Muscle of arm (tissue), 14 donors: ENCODE data around the gene ITGA7. TPM values are rescaled to one million over a fixed set of nuclear protein-coding genes. Genes with fewer than 3 reads are reported as not detected.

Source experiments
- DNase-seq: peaks from one replicate; pipeline ENCODE4 v3.0.0-alpha.2; 2013
- long read RNA-seq, 11 donors: transcript quantifications; one replicate each; lab custom pipeline, GENCODE V29; 2026
- polyA plus RNA-seq, 12 donors: library from polyadenylated mRNA; unstranded; fragments of 120-200 nt; gene quantifications; one replicate each; pipeline ENCODE4 v1.2.1, GENCODE V29; 2013; ENCODE audit not compliant: insufficient read length in 12 of 12

The ITGA7 gene, protein sequence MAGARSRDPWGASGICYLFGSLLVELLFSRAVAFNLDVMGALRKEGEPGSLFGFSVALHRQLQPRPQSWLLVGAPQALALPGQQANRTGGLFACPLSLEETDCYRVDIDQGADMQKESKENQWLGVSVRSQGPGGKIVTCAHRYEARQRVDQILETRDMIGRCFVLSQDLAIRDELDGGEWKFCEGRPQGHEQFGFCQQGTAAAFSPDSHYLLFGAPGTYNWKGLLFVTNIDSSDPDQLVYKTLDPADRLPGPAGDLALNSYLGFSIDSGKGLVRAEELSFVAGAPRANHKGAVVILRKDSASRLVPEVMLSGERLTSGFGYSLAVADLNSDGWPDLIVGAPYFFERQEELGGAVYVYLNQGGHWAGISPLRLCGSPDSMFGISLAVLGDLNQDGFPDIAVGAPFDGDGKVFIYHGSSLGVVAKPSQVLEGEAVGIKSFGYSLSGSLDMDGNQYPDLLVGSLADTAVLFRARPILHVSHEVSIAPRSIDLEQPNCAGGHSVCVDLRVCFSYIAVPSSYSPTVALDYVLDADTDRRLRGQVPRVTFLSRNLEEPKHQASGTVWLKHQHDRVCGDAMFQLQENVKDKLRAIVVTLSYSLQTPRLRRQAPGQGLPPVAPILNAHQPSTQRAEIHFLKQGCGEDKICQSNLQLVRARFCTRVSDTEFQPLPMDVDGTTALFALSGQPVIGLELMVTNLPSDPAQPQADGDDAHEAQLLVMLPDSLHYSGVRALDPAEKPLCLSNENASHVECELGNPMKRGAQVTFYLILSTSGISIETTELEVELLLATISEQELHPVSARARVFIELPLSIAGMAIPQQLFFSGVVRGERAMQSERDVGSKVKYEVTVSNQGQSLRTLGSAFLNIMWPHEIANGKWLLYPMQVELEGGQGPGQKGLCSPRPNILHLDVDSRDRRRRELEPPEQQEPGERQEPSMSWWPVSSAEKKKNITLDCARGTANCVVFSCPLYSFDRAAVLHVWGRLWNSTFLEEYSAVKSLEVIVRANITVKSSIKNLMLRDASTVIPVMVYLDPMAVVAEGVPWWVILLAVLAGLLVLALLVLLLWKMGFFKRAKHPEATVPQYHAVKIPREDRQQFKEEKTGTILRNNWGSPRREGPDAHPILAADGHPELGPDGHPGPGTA
- 100 to 1,000 TPM; 185 to 513 (median 349) TPM for polyA plus RNA-seq
- long read RNA-seq, donor 1, partial matches to known transcripts = 11 of 11 reads
- long read RNA-seq, donor 1, other reads (novel, unspliced or antisense) = 0 of 11 reads
- long read RNA-seq, donor 2, partial matches to known transcripts = 472 of 476 reads
- long read RNA-seq, donor 2, other reads (novel, unspliced or antisense) = 0 of 476 reads
- long read RNA-seq, donor 3, full-length matches to known transcripts = 17 of 178 reads
- long read RNA-seq, donor 3, partial matches to known transcripts = 161 of 178 reads
- long read RNA-seq, donor 3, other reads (novel, unspliced or antisense) = 0 of 178 reads
- long read RNA-seq, donor 4, partial matches to known transcripts = 86 of 92 reads
- long read RNA-seq, donor 4, other reads (novel, unspliced or antisense) = 0 of 92 reads
- long read RNA-seq, donor 5 = 0 reads
- long read RNA-seq, donor 6, full-length matches to known transcripts = 6 of 188 reads
- long read RNA-seq, donor 6, partial matches to known transcripts = 182 of 188 reads
- long read RNA-seq, donor 6, other reads (novel, unspliced or antisense) = 0 of 188 reads
- long read RNA-seq, donor 7, partial matches to known transcripts = 145 of 149 reads
- long read RNA-seq, donor 7, other reads (novel, unspliced or antisense) = 0 of 149 reads
- long read RNA-seq, donor 8, full-length matches to known transcripts = 31 of 487 reads
- long read RNA-seq, donor 8, partial matches to known transcripts = 442 of 487 reads
- long read RNA-seq, donor 8, other reads (novel, unspliced or antisense) = 14 of 487 reads
- long read RNA-seq, donor 9, partial matches to known transcripts = 278 of 283 reads
- long read RNA-seq, donor 9, other reads (novel, unspliced or antisense) = 0 of 283 reads
- long read RNA-seq, donor 10, full-length matches to known transcripts = 19 of 359 reads
- long read RNA-seq, donor 10, partial matches to known transcripts = 135 of 359 reads
- long read RNA-seq, donor 10, other reads (novel, unspliced or antisense) = 205 of 359 reads
- long read RNA-seq, donor 11, full-length matches to known transcripts = 15 of 297 reads
- long read RNA-seq, donor 11, partial matches to known transcripts = 282 of 297 reads
- long read RNA-seq, donor 11, other reads (novel, unspliced or antisense) = 0 of 297 reads

DNA sequence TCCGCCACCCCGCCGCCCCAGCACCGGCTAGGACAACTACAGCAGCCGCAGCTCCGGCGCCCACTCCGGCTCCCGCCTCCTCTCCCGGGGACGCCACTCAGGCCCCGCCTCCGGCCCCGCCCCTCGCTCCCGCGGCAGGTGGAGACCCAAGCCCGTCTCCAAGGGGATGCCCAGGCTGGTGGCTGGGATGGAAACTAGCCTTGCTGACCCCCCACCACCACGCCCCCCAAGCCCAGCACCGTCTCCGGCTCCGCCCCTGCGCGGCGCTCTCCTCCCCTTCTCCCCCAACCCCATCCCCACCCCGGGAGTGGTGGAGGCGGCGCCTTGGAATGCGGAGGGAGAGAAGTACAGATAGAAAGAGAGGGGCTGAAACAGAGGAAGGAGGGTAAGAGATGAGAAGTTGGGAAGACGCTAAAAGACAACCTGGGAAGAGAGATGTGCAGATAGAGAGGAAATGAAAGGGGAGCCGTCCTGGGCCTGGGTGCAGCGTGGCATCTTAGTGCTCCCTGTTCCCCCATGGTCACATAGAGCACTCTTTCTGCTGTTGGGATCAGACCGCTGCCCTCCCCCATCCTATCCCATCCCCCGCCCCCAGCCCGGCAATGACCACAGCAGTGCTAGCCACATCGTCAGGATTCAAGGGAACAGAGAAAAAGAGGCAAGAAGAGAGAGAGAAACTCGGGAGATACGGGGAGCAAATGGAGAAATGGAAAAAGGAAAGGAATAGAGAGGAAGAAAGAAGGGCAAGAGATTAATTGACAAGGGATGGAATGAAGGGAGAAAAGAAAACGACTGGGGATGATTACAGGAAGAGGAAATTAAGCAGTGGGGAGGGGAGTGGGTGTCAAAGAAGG lies at the start of gene ITGA7:
Gene ITGA7 (minus strand): TSS at position 64 of the 854 bp plus-strand sequence. CDS start 222 bp downstream, outside the sequence.
- no peak for DNase-seq

DNA sequence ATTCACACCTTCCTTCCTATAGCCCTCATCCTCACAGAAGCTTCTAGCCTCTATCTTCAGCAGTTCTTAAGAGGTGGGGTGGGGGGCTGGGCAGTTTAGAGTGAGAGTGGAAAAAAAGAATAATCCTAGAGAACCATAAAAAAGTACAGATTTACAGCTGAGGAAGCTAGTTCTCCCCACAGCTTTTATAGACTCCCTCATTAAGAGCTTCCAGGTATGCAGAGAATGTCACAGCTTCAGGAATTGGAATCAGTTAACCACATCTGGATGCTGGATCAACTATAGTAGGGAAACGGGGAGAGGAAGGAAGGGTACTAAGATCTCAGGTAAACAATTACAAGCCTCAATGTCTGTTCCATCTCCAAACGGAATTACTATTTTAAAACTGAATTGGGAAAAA lies 47.5 kb upstream of the ITGA7 start:
- no peak for DNase-seq

GRCh38 chr12:55748230-55748993 lies 40.7 kb upstream of the ITGA7 start:
- DNase-seq = no peak

GRCh38 chr12:55746913-55747231 lies 39.2 kb upstream of the ITGA7 start:
- no peak for DNase-seq

DNA sequence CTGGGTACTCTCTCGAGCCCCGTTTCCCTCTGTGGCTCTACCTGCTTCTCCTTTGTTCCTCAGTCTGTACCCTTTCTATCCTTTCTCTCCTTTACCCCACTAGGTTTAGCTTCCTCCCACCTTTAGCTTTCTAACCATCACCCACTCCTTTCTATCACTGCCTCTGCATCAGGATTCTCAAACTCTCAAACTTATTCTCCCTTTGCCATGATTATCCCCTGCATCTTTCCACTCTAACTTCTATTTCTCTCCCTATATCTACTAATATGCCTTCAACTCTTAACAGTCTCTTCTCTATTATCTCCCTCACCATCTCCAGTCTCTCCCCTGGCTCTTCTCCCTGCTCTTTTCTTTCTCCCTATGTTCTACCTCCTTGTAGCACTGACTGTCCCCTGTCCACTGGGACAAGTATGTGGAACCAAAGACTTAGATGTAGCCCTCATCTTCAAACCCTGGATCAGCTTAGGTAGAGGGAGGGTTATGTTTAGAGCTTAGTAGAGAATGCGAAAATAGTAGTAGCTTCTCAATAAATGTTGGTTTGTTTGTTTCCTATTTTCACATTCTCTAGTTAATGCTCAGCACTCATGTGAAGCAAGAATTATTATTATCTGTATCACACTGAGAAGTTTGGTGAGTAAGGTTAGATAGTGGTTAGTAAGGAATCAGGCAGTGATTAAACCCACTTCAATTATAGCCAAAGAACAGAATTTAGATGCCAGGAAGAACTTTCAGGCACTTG lies 38.6 kb upstream of the ITGA7 start:
- DNase-seq = no peak

- DNase-seq = no peak
These were observed 37.9 kb upstream of the ITGA7 start for GRCh38 chr12:55745361-55746173.

DNA sequence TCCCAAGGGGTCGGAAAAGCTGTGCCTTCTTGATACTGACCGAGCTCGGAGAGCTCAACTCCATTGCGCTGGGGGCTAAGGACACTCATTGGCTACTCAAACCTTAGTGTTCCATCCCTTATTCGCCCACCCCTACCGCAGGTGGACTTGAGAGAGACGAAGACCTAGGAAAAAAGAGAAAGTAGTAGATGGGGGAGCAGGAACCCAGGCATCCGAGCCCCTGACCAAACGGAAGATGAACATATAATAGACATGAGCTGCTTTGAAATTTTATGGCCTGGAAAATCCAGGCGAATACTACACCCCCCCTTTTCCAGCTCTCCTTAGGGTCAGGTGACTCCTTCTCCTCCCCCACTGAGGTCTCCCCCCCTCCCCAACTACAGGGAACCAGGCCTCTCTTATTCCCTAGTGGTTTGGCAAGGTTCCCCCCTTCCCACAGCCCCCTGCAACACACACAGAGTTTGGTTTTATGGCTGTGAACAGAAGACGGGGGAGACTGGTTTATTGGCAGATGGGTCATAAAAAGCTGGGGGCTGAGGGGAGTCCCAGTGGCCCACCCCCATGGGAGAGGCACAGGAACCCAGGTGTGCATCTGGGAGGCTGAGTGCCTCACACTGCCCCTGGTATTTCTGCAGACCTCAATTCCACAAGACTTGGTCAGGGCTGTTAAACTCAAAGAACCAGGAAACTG lies 36.8 kb upstream of the ITGA7 start:
- DNase-seq = no peak

GRCh38 chr12:55743406-55744339 lies 36.0 kb upstream of the ITGA7 start:
- no peak for DNase-seq

DNA sequence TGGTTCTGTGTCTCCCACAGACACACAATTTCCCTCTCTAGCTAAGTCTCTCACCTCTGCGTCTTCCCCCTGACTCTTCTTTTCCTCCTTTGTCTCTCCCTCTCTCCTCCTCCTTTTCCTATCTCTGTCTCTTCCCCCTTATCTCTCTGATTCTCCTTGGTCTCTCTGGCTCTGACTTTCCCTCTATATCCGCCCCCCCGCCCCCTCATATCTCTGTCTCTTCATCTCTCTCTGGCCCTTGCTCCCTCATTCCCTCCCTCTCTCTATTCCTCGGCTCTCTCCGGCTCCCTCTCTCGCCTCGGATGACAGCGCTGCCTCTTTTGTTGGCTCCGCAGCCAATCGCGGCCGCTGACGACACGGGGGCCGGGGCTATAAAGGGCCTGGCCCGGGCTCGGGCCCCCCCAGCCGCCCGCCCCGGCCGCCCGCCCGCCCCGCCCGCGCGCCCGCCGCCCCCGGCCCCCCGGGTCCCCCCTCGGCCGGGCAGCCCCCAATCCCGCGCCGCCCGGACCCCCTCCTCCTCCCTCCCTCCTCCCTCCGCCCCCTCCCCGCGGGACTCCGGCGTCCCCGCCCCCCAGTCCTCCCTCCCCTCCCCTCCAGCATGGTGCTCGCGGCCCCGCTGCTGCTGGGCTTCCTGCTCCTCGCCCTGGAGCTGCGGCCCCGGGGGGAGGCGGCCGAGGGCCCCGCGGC lies 35.2 kb upstream of the ITGA7 start, which contains the start of gene GDF11:
Gene GDF11 (plus strand): TSS at position 404 of the 687 bp plus-strand sequence. CDS start 195 bp downstream, at position 599.
- peak; percentile 86 for DNase-seq

DNA sequence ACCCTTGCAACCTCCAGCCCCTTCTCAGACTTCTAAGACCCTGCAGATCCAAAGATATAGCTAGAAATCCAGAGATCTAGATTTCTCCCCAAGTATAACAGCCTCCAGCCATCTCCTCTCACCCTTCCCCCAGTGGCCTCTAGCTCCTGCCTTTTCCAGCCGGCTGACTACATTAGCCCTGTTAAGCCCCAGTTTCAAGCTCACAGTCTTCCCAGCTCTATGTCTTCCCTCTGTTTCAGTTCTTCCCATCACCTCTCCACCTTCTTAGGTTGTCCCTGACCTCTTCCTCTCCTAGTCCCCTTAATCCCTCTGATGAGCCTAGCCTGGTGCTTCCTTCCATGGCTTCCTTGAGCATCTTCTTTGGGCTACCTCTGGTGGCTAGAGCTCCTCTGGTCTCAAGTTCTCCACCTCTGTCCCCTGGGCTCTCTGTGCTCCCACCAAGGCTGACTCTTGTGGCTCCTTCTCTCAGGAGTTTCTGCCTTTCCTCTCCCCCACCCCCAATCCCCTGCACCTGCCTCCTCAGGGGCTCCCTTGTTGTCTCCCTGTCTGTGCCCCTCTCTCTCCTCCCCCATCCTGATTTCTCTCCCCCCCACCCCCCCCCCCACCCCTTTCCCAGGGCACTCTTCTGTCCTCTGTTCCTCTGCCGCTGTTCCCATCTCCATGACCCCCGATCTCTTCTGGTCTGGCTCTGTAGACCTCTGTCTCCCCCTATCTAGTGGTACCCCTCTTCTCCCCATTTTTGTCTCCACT lies 34.4 kb upstream of the ITGA7 start:
- no peak for DNase-seq

DNA sequence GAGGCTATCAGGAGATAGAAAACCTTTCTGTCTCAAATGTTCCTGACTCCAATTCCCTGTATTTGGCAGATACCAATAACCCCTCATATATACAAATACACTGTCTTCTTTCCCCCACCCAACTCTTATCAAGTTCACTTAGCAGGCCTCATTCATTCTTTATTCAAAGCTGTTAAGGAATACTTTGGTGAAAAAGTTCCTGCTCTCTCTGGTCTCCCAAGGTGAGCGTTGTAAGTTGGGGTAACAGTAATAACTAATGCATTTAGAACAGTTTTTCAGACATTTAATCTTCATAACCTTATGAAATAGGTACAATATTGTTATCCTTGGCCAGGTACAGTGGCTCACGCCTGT lies 31.3 kb upstream of the ITGA7 start:
- no peak for DNase-seq

GRCh38 chr12:55738123-55739024 lies 30.7 kb upstream of the ITGA7 start:
- peak; percentile 94 for DNase-seq
